Testis (tissue), 3 donors: ENCODE measurements around the gene KCTD15. TPM values are rescaled to one million over a fixed set of nuclear protein-coding genes. Genes with fewer than 3 reads are reported as not detected.

ENCODE experiments used
- DNase-seq: peaks from one replicate; pipeline ENCODE4 v3.0.0-alpha.2; 2019
- H3K27ac ChIP-seq, 2 donors: fragments of 200-600 bp; sonication (generic); one replicate each; pipeline ENCODE4 v1.5.1; 2019
- H3K27me3 ChIP-seq: fragments of 200-600 bp; sonication (generic); one replicate; pipeline ENCODE4 v1.5.1; 2019
- H3K36me3 ChIP-seq: fragments of 200-600 bp; sonication (generic); one replicate; pipeline ENCODE4 v1.5.1; 2017; ENCODE audit warnings: low read depth; ENCODE audit errors: missing control alignments
- H3K4me1 ChIP-seq: fragments of 200-600 bp; sonication (generic); one replicate; pipeline ENCODE4 v1.5.1; 2019
- H3K4me3 ChIP-seq, 2 donors: fragments of 200-600 bp; sonication (generic); one replicate each; pipeline ENCODE4 v1.5.1; 2017 to 2019
- H3K9me3 ChIP-seq: fragments of 200-600 bp; sonication (generic); one replicate; pipeline ENCODE4 v1.5.1; 2017
- CTCF ChIP-seq, 3 experiments: fragments of 450-650 bp in 2 of 3; fragments of 200-600 bp in 1 of 3; sonication (generic) in 1 of 3; IDR thresholded peaks; one replicate each; pipeline ENCODE4 v1.5.1; 2016 to 2019; ENCODE audit warnings: antibody characterized with exemption in 3 of 3, mild to moderate bottlenecking in 2 of 3, moderate library complexity in 1 of 3
- POLR2A ChIP-seq: fragments of 450-650 bp; IDR thresholded peaks from one replicate; pipeline ENCODE4 v1.6.1; 2017; ENCODE audit warnings: antibody characterized with exemption, mild to moderate bottlenecking, moderate library complexity
- WGBS, 2 donors: methylation state at CpG; one replicate each; pipeline ENCODE4 v1.1.5; 2018; 5-methylcytosine and 5-hydroxymethylcytosine counted together
- intact Hi-C: fragments of 100-400 bp; cut with DNase I; formaldehyde crosslinking; loops from one replicate; pipeline ENCODE4 v1.15.1; 2023; ENCODE audit warnings: low total_unique reads
- polyA plus RNA-seq: library from polyadenylated mRNA; stranded (reverse); fragments of 350-450 nt; fragmentation: Illumina TruSeq; extraction: RNeasy Lipid Tissue Mini Kit (QIAGEN cat#74804); gene quantifications from one replicate; pipeline ENCODE4 v1.2.3, GENCODE V29; 2014; ENCODE audit warnings: low read depth, low replicate concordance; ENCODE audit not compliant: insufficient read depth
- total RNA-seq, 2 donors: library from RNA; depleted of rRNA; stranded (reverse); fragments of >200 nt; gene quantifications; one replicate each; pipeline ENCODE4 v1.2.3, GENCODE V29; 2016

Gene KCTD15
- total and polyA plus RNA-seq, 3 donors from 2014 or later = 26.3 to 110 (median 61.9) TPM

- H3K4me3 ChIP-seq = no peak overlapping the region
- no peaks in the 10 kb centered on the region for H3K36me3 ChIP-seq
- intact Hi-C loops = loop anchor here (10.0 kb wide), 1 partner anchor 213 kb away; no protein-coding TSS in a partner anchor
- no peaks in the 10 kb centered on the region for H3K27me3 ChIP-seq
- no peak overlapping the region for H3K27ac ChIP-seq
- 91% methylated on average over 10 to 15 of the region's 15 CpGs for WGBS, 2 donors
- peaks cover 9% of the 10 kb centered on the region for H3K4me1 ChIP-seq
- no peak for TF ChIP-seq POLR2A
- TF ChIP-seq CTCF (IDR thresholded peaks at IDR 0.05) = no peak
- no peak for DNase-seq
- H3K9me3 ChIP-seq = no peaks in the 10 kb centered on the region
Observed at GRCh38 chr19:33781415-33781935, 15.2 kb upstream of the KCTD15 start.

- DNase-seq = no peak
- 89 to 90% methylated on average over 4 to 5 of the region's 5 CpGs for WGBS, 2 donors
- Histone ChIP-seq H3K4me1 (peaks cover 9% of the 10 kb centered on the region), H3K4me3 (no peak overlapping the region), H3K27ac (no peak overlapping the region), H3K27me3 (no peaks in the 10 kb centered on the region), H3K36me3 (no peaks in the 10 kb centered on the region), H3K9me3 (no peaks in the 10 kb centered on the region)
- intact Hi-C loops = loop anchor here (10.0 kb wide), 1 partner anchor 213 kb away; no protein-coding TSS in a partner anchor
- TF ChIP-seq POLR2A = no peak
- no peak for TF ChIP-seq CTCF (IDR thresholded peaks at IDR 0.05)
Observed at GRCh38 chr19:33781996-33782395, 14.7 kb upstream of the KCTD15 start.

- 80 to 95% methylated on average over 5 of the region's 5 CpGs for WGBS, 2 donors
- no peak for TF ChIP-seq CTCF (IDR thresholded peaks at IDR 0.05)
- TF ChIP-seq POLR2A = no peak
- no peak for DNase-seq
- no peaks in the 10 kb centered on the region for H3K36me3 ChIP-seq
- H3K4me3 ChIP-seq = no peak overlapping the region
- H3K9me3 ChIP-seq = no peaks in the 10 kb centered on the region
- H3K27ac ChIP-seq = no peak overlapping the region
- intact Hi-C loops = loop anchor here (10.0 kb wide), 1 partner anchor 210 kb away; no protein-coding TSS in a partner anchor
- H3K27me3 ChIP-seq = no peaks in the 10 kb centered on the region
- peaks cover 9% of the 10 kb centered on the region for H3K4me1 ChIP-seq
Observed at GRCh38 chr19:33784432-33784831, 12.2 kb upstream of the KCTD15 start.

- peaks cover 5% of the 10 kb centered on the region for H3K4me1 ChIP-seq
- 89 to 91% methylated on average over 6 of the region's 6 CpGs for WGBS, 2 donors
- no peaks in the 10 kb centered on the region for H3K9me3 ChIP-seq
- H3K27ac ChIP-seq = no peak overlapping the region
- no peaks in the 10 kb centered on the region for H3K27me3 ChIP-seq
- no peaks in the 10 kb centered on the region for H3K36me3 ChIP-seq
- DNase-seq = no peak
- intact Hi-C loops = loop anchor here (10.0 kb wide), 1 partner anchor 209 kb away; no protein-coding TSS in a partner anchor
- TF ChIP-seq POLR2A (no peak), CTCF (IDR thresholded peaks at IDR 0.05) (no peak)
- H3K4me3 ChIP-seq = no peak overlapping the region
Observed at GRCh38 chr19:33785795-33786194, 10.9 kb upstream of the KCTD15 start.

- 51 to 58% methylated on average over 4 of the region's 4 CpGs for WGBS, 2 donors
- intact Hi-C loops = loop anchor here (10.0 kb wide), 1 partner anchor 206 kb away; no protein-coding TSS in a partner anchor
- H3K4me3 ChIP-seq = no peak overlapping the region
- H3K27ac ChIP-seq = no peak overlapping the region
- H3K4me1 ChIP-seq = peaks cover 15% of the 10 kb centered on the region
- H3K27me3 ChIP-seq = no peaks in the 10 kb centered on the region
- no peaks in the 10 kb centered on the region for H3K9me3 ChIP-seq
- H3K36me3 ChIP-seq = no peaks in the 10 kb centered on the region
- TF ChIP-seq POLR2A = no peak
- DNase-seq = peak; percentile 88
Observed at GRCh38 chr19:33788676-33789075, 8.0 kb upstream of the KCTD15 start.
